ENCODE measurements around the gene ACSL3. TPM values are rescaled to one million over a fixed set of nuclear protein-coding genes. Genes with fewer than 3 reads are reported as not detected.

The ACSL3 gene
- total RNA-seq, 1 experiment from 2014 or later, result 85.2 TPM

- no peaks in the 10 kb centered on the region for H3K9me3 ChIP-seq (ENCODE audit: control insufficient read depth, insufficient read depth, low read depth, low read length)
- BruUV-seq (replicated peaks), result no TSS peak
- ATAC-seq (no peak), DNase-seq (ENCODE audit: low read depth, low spot score) (no peak)
- in situ Hi-C loops (cut with HindIII; ENCODE audit: low pct_unique_long_range_greater_than_20kb, low sequenced_read_pairs), result no loop called here
- H3K27ac ChIP-seq (ENCODE audit: low read length), result no peak overlapping the region; the same call in 1 of the 2 replicates
- H3K36me3 ChIP-seq (ENCODE audit: control insufficient read depth, insufficient read depth, low read length), result no peaks in the 10 kb centered on the region; the same call in 1 of the 2 replicates
- H3K4me3 ChIP-seq (ENCODE audit: low read depth in 2 of 2, low read length in 2 of 2), result peak overlapping the region; percentile 89 to 91
- POLR2A ChIA-PET, result interaction anchor here (0.7 kb wide), 1 partner anchor 621 kb away, joined by 3 read pairs; no protein-coding TSS in a partner anchor
- CTCF ChIA-PET, result interaction anchor here (0.6 to 0.7 kb wide), 2 partner anchors 52 to 109 kb away, joined by 3 to 6 read pairs; no protein-coding TSS in a partner anchor
- peaks cover 54% of the 10 kb centered on the region for H3K4me1 ChIP-seq (ENCODE audit: control insufficient read depth, insufficient read depth, low read length)
- intact Hi-C loops (cut with micrococcal nuclease; ENCODE audit: unreplicated experiment), result no loop called here
- H3K27me3 ChIP-seq (ENCODE audit: control insufficient read depth, insufficient read depth, low read length), result no peaks in the 10 kb centered on the region
- TF ChIP-seq TCF7L2 (IDR thresholded peaks at IDR 0.05; ENCODE audit: low read depth, low read length) (no peak), CTCF (IDR thresholded peaks at IDR 0.05) (no peak), POLR2AphosphoS5 (IDR thresholded peaks at IDR 0.05; ENCODE audit: low read depth, low read length) (no peak), REST (IDR thresholded peaks at IDR 0.05; ENCODE audit: insufficient read depth in 1 of 2, low read depth in 2 of 2, low read length in 1 of 2) (no peak), SIN3A (IDR thresholded peaks at IDR 0.05; ENCODE audit: borderline replicate concordance, insufficient read depth, low read depth, low read length) (no peak)
Measured at GRCh38 chr2:222862909-222863544, 2.2 kb downstream of the ACSL3 start.

GRCh38 chr2:222864296-222864695, 3.5 kb downstream of the ACSL3 start:
- H3K27me3 ChIP-seq (ENCODE audit: control insufficient read depth, insufficient read depth, low read length), result no peaks in the 10 kb centered on the region
- TF ChIP-seq POLR2AphosphoS5 (IDR thresholded peaks at IDR 0.05; ENCODE audit: low read depth, low read length), result no peak
- no peak for TF ChIP-seq CTCF (IDR thresholded peaks at IDR 0.05)
- TF ChIP-seq SIN3A (IDR thresholded peaks at IDR 0.05; ENCODE audit: borderline replicate concordance, insufficient read depth, low read depth, low read length), result no peak
- TF ChIP-seq REST (IDR thresholded peaks at IDR 0.05; ENCODE audit: insufficient read depth in 1 of 2, low read depth in 2 of 2, low read length in 1 of 2), result no peak
- TF ChIP-seq TCF7L2 (IDR thresholded peaks at IDR 0.05; ENCODE audit: low read depth, low read length), result no peak
- H3K4me1 ChIP-seq (ENCODE audit: control insufficient read depth, insufficient read depth, low read length), result peaks cover 55% of the 10 kb centered on the region
- H3K9me3 ChIP-seq (ENCODE audit: control insufficient read depth, insufficient read depth, low read depth, low read length), result no peaks in the 10 kb centered on the region
- no peak overlapping the region for H3K4me3 ChIP-seq (ENCODE audit: low read depth in 2 of 2, low read length in 2 of 2)
- BruUV-seq (replicated peaks), result no TSS peak
- intact Hi-C loops (cut with micrococcal nuclease; ENCODE audit: unreplicated experiment), result no loop called here
- no peaks in the 10 kb centered on the region; the same call in 1 of the 2 replicates for H3K36me3 ChIP-seq (ENCODE audit: control insufficient read depth, insufficient read depth, low read length)
- no peak overlapping the region for H3K27ac ChIP-seq (ENCODE audit: low read length)
- CTCF ChIA-PET, result interaction anchor here (0.8 kb wide), 1 partner anchor 157 kb away, joined by 4 read pairs; no protein-coding TSS in a partner anchor
- POLR2A ChIA-PET, result no interaction called here
- ATAC-seq (no peak), DNase-seq (ENCODE audit: low read depth, low spot score) (no peak)
- in situ Hi-C loops (cut with HindIII; ENCODE audit: low pct_unique_long_range_greater_than_20kb, low sequenced_read_pairs), result no loop called here

Data from Panc1 (cell line).